Activated CD8-positive, alpha-beta memory T cell treated with anti-CD3 and anti-CD28 coated beads, Interleukin-2, amount 50 U/mL, for 1 hour (primary cell): ENCODE measurements around the gene KIRREL3.

Experiments used
- DNase-seq: peaks from one replicate; pipeline ENCODE4 v3.0.0-alpha.2; 2020; ENCODE audit errors: extremely low read depth

KIRREL3 gene

DNA sequence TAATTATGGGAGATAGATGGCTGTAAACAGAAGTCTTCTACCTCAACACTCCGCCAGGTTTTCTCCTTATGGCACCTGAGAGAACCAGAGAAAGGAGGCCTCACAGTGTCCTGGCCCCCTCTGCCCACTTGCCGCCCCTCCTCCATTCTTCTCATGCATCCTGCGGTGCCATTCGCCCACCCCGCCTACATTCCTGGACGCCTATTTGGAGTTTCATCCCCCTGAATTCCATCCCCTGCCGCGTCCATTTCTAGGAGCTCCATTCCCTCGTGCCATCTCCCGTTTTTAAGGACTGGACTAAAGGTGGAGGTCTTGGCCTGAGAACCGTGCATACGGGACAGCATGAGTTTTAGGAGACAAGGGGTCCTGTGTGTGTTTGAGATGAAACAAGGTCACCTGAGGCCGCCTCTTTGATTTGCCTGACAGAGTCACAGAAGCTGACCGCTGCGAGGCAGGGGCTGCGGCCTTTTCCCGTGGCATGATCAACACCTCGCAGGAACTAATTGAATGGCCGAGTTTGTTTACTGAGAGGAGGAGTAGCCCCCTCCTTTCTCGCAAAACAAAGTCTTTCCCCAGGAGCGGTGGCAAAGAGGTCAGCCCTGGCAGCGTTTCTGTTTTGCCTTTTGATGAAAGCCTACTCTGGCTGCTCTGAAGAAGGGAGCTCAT lies 398.9 kb downstream of the KIRREL3 start:
- DNase-seq, result no peak

DNA sequence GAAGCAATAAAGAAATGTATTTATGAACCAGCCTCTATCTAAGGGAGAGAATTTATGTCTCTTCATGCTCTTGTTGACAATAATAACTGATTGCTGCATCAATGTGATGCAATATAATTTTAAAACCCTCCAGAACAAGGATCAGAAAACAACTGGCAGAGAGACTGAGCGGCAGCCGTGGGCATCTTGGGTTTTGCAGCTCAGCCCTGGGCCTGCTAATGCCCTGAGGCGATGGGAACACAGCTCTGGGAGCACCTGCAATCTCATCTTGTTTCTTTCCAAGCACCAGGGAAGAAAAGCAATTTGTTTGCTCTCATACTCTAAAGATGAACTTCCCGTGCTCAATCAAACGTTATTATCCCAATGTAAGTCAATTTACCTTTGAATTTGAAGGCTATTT lies 399.4 kb downstream of the KIRREL3 start:
- DNase-seq, result no peak

DNA sequence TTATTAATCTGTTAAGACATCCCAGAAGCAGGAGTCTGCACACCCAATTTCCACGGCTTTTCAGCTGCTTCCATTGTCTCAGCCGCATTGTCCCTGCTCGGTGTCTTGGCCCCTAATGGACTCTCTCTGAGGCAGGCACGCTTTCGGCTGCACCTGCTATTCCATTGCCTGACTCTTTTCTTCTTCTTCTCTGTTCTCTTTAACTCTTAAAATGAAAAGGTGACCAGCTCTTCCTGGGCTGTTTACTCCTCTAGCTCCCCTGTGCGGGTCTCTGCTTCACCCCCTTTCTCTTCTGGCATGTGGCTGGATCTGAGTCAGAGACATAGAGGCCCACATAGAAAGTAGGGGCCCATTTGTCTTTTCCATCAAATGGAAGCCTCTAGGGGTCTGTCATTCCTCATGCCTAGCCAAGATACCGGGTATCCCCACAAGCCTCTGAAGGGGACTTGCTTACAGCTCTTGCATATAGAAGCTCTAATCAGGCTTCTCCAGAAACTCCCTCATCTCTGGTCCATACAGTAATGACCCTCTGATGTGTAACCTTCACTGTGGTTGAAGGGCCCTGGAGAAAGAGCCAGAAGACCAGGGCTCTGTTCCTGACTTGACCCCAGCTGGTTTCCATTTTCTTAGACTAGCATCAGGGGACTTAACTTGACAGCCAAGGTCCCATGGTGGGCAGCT lies 401.2 kb downstream of the KIRREL3 start:
- no peak for DNase-seq

DNA sequence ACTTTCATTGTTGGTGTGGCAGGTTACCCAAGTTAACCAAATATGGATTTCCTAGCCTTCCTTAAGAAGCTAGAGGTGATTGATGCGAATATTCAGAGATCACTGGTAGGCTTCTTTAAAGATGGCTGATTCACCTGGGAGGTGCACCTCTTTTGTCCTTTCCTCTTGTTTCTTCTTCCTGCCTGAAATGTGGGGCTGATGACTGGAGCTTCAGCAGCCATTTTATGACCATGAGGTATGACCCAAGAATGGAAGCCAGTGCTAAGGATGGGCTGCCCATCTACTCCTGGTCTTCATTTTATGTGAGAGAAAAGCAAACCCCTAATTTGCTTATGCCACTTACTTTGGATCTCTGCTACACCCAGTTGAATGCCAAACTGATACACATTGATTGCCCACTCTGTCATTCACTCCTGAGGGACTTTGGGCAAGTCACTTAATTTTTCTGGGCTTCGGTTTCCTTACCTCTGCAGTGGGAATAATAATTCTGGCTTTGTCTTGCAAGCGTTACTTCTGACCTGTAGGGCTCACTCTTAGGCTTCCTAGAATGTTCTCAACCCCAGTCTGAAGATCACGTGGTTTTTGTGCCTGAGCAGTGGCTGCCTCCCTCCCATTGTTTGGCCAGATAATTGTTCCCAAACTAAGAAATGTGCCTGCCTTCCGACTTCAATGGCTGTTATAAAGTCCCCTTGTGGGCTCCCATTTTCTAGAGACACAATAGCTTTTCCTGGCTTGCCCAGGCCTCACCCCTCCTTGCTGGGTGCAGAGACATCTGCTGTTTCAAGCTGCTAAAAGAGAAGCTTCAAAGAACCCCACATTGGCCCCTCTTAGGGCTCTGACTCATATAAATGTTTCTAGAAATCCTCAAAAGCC lies 402.0 kb downstream of the KIRREL3 start:
- no peak for DNase-seq

DNA sequence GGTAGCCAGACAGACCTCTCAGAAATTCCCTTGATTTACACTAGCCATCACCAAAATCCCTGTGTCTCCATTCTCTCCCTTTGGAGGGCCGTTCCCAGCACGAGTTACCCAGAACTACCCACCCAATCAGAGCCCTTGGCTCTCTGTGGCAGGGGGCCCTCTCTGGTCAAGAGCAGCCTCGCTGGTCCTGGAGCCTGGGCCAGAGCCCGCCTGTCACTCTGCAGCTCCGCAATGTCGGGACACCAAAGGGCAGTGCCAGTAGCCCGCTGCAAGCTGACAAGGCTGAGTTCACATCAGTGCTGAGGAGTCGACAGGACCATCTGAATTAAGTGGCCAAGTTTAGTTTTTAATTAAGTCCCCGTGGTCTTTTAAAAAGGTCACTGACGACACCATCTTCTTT lies 403.5 kb downstream of the KIRREL3 start:
- no peak for DNase-seq

DNA sequence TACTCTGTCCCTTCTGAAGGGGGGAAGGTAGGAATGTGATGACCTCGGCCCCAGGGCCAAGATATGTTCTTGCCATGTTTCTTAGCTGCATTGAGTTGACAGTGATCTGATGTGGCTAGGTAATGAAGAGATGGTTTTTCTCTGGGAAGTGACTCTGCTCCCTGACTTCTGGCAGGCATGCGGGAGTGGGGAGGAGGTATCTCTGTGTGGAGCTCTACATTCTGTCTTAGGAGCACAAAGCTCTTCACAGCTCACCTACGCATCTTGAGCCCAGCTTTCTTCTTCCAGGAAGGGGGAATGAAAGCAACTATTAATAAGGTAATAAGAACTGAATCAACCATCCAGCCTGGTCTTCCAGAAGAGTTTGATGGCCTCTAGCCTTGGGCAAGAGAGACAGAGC lies 404.1 kb downstream of the KIRREL3 start:
- DNase-seq, result no peak

DNA sequence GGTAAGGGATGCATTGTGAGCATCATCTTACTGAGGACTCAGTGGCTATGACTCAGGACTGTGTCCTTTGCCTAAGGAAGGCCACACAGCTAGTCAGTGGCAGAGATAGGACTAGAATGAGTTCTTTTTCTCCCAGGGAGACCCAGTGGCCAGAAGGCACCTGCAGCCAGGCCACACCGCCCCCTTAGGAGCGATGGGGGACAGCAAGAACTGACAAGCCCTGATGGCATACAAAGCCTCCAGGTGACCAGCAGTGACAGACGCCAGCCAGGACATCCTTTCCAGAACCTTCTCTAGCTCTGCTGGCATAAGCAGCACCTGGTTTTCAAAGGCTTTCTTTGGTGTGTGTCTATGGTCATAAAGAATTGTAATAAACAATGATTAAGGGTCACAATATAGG lies 405.0 kb downstream of the KIRREL3 start:
- no peak for DNase-seq

DNA sequence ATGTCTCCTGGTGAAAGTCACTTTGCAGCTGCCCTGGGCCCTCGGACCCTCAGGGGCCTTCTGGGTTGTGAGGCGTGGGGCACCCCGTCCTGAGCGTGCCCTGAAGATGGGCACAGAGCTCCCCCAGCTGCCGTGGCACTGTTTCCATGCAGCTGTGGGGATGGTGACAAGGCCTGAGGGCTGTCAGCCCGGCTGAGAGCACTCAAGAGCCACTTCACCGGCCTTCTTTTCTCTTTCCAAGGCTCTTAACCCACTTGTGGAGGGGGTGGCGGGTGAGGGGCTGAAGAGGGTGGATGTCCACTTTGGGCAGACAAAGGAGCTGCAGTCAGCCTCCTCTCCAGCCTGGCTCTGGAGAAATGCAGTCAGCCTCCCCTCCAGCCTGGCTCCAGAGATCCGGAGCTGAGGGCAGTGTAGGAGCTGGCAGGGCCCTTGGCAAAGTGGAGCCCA lies 405.6 kb downstream of the KIRREL3 start:
- DNase-seq, result no peak

DNA sequence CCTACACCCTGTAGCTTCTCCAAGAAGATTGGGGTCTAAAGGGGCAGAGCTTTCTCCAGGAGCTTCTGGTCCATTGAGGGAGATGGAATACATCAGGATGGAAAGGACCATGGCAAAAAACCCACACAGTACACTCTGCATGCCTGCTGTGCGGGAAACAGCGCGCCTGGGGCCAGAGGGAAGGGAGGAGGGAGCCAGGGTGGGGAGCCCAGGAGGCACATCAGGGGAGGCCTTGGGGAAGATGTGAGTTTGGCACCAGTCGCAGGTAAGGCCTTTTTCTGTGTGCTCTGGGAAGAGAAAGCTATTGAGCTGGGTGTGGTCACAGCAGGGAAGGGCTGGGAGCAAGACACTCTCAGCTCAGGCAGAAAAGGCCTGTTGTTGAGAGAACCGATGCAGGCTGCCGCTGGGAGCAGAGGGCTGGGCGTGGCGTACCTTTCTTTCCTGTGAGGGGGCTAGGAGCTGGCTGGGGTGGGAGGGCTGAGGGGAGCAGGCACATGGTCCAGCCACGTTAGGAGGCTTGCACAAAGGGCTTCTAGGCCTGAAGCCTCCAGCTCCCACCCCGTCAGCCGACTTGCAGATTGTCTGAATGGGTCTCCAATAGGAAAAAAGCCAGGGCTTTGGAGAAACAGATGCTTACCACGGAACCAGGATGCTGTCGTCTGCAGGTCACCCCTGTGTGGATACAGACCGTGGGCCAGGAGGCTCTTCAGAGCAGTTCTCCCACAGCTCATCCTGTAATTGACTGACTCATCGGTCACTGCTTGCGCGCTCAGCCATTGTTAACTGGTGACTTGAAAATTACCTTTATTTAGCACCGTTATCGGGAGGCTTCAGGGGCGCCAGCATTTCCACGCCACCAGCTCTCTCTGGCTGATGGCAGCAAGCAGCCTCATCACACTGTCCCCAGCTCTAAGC lies 407.8 kb downstream of the KIRREL3 start:
- no peak for DNase-seq

DNA sequence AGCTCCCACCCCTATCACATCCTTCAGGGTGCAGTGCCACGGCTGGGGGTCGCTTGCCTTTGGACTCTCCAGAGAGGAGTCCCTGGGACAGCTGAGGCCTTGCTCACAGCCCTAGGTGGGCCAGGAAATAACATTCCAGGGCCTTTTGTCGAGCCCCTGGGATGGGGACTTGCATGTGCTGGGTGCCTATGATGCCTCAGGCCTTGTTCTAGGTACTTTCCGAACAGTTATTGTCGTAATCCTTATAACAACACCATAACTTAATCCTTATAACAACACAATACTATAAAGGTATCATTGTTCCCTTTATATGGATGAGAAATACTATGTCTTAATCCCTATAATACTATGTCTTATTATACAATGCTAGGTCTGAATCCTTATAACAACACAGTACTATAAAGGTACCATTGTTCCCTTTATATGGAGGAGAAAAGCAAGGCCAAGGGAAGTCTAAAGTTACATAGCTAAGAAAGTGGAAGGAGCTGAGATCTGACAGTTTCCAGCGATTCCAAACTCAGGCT lies 408.5 kb downstream of the KIRREL3 start:
- DNase-seq, result no peak

DNA sequence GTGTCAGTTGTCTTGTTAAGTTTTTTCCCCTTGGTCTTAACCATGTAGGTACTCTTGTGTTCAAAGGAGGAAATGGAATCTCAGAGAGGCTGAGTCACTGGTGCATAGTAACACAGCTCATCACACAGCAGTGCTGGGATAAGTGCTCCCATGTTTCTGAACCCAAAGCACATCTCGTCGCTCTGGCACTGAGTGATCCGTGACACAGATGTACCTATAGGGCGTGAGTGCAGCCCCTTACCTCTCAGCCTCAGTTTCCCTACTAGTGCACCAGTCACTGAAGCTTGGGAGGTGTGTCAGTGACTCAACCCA lies 411.1 kb downstream of the KIRREL3 start:
- no peak for DNase-seq

DNA sequence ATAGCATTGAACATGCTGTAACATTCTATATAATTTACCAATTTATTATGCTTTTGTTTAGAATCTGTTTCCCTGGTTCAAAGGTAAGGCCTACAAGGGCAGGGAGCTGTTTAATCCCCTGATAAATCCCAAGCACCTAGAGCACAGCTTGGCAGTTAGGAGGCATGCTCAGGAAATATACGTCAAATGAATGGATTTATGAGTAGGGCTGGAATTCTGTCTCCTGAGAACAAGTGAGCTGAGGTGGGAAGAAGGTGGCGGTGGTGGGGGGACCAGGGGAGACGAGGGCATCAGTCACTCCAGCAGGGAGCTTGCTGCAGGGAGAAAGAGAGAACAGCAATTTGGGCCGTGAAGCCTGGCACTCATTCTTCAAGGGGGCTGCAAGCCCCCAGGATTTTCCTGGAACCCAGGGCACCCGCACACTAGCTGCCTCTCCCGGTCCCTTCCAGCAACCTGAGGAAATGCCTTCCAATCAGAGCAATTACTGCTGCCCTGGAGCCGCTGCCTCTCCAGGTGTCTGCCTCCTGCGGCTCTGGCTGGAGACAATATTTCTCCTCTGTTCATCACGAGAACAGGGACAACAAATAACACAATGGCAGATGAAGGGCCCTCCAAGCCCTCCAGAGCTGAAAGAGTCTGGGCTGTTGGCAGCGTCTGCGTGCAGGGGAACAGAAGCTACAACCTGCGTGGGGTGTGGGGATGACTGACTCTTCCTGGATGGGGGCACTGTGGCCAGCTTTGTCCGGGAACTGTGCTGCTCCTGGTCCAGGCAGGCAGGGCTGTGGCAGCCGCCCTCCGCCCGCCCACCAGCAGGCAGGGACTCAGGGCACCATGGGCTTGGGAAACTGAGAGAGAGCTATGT lies 411.7 kb downstream of the KIRREL3 start:
- DNase-seq, result no peak

DNA sequence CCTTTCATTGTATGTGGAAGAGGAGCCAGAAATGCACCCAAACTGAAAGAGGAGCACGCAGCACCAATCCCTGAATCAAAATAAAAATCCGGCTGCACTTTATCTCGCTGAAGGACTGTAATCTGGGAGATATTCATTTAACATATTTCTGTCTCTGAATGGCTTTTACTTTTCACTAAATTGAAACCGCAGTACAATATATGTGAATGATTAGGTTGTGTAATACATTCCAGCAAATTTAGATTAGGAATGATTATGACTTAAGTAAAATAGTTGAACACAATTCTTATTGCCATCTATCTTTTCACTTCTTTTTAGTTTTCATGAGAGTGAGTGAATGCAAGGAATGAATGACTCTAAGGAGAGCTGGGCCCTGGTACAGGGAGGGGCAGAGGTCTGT lies 413.0 kb downstream of the KIRREL3 start:
- DNase-seq, result no peak

DNA sequence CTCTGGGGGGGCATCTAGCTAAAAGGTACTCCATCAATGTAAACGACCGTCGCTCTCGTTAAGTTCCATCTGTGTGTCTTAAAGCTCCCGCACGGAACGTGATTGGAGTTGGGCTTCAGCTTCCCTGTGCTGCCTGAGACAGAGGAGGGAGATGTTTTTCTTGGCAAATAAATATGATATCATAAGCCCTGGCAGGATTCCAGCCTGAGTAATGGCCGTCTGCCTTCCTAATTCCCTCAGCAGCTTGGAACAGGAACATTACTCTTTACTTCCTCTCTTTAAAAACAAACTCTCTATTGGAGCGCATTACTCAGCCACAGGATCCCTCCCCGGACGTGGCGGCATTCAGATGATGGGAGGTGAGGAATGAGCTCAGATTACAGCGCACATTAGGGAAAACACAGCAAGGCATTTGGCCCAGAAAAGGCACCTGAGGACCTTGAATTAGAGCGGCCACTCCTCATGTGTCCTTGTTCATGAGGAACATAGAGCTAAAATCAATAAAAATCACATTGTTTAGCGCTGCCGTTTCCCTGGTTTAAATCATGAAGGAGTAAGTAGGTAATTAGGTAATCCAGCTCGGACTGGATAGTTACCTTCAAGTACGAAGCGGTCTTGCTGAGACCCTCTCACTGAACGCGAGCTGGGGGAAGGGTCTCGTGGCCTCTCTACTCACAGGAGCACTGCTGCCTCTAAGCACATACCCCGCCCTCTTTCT lies 414.6 kb downstream of the KIRREL3 start:
- DNase-seq, result no peak

DNA sequence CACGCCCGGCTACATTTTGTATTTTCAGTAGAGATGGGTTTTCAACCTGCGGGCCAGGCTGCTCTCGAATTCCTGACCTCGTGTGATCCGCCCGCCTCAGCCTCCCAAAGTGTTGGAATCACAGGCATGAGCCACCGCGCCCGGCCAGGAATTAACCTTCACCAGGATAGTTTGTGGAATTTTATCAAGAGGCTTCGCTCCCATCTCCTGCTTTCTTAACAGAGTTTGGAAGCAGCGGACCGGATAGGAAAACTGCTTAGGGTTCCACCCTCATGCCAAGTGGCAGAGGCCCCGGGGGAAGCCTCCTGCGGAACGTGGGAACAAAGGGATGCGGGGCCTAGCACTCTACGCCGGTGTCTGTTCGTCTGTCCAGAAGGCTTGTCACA lies 415.2 kb downstream of the KIRREL3 start:
- DNase-seq, result no peak

DNA sequence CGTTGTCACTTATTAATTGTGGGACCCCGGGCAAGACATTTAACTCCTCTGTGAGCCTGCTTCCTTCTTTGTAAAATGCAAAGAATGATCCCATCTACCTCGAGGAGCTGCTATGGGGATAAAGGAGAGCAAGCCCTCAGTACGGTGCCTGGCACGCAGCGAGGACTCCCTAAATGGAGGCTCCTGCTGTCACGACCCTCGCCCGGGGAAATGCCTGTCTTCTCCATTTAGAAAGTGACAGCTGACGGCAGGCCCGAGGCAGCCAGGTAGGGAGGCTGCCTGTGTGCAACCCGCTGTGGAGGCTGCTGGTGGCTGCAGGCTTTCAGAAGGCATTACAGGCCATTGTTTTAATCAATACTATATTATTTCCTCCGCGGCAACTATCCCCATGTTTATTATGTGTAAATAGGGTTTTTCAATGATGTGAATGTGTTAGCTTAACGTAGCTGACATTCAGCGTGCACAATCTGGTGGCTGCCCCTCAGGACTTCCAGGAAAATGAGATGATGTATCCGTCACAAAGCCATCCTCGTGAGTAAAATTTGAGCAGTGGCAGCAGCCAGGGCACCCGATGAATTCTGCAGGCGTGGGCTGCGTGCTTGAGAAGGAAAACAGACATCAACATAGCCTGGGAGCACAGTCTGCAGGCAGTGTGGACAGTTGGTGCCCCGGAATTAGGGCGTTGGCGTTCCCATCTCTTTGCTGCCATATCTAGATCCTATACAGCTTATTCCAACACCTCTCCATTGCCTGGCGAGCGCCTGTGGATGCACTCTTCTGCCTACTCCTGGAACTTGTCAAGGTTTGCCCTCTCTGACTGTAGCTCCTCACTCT lies 416.8 kb downstream of the KIRREL3 start:
- no peak for DNase-seq

DNA sequence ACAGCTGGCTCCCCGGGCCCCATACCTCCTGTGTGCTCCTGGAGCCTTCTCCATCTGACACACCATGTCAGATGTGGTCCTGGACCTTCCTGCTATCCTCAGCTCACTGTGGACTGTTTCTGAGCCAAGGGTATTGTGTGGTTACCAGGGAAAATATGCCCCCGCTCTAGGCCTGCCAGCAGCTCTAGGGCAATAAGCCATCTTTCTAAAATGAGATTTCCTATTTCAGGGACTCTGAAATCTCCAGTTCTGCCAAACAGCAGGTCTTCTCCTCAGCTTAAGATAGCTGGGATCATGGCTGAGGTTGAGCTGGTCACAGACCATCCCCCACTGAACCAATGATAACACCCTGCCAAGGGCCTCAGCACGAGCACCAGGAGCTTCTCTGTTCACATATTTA lies 417.5 kb downstream of the KIRREL3 start:
- no peak for DNase-seq

DNA sequence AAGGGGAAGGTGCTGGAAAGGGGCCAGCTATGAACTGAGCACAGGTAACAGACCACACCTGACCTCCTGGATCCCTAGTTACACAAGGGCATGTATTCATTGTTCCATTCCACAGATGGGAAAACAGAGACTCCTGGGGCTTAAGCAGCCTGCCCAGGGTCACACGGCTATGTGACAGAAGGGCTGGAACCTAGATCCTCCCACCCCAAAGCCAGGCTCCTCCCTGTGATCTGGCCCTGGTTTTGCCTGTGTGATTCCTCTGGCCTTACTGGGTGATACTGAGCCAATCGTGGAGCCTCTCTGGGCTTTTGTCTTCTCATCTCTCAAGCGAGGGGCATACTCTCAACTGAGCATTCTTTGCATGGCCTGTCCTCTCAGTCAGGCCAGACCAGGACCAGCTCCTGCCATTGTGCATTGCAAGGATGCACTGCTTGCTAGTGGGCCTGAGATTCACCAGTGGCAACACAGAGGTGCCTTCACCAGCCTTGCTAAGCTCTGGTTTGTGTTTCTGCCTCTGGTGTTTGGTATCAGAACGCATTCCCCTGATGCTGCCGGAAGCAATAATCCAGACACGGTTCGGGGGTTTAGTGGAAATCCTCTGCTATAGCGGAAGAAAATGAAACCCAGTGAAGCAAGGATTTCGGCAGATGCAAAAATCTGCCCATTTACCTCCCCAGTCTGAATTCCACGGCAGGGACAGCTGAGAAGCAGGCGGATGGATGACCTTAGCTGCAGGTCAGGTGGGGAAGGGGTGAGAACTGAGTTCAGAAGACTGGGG lies 418.5 kb downstream of the KIRREL3 start:
- DNase-seq, result no peak
